Measurements from ENCODE around the gene PLA2G4D. TPM values are rescaled to one million over a fixed set of nuclear protein-coding genes. Genes with fewer than 3 reads are reported as not detected.
A peak's percentile ranks its signal among the peaks of the same experiment; 100 is the strongest.

The PLA2G4D gene
- total and polyA plus RNA-seq, 4 donors = 0.12 to 0.31 (median 0.15) TPM; not detected in 1

- no peaks in the 10 kb centered on the region for H3K36me3 ChIP-seq (ENCODE audit: control insufficient read depth in 4 of 4, insufficient read depth in 4 of 4, low read length in 4 of 4)
- peaks cover 0 to 5% (median 0%) of the 10 kb centered on the region in 4 donors for H3K9me3 ChIP-seq (ENCODE audit: control insufficient read depth in 4 of 4, insufficient read depth in 3 of 4, low read length in 3 of 4)
- no peak overlapping the region for H3K9ac ChIP-seq (ENCODE audit: insufficient read depth in 1 of 2, low read length in 2 of 2)
- no peak for TF ChIP-seq CTCF (IDR thresholded peaks at IDR 0.05; ENCODE audit: control extremely low read depth, extremely low read depth)
- ATAC-seq (ENCODE audit: insufficient read depth, low FRiP score) = no peak
- no peak overlapping the region for H3K27ac ChIP-seq (ENCODE audit: low read depth in 1 of 2, low read length in 1 of 2)
- DNase-seq = no peak
- no peak overlapping the region for H3K4me3 ChIP-seq
- H3K27me3 ChIP-seq (ENCODE audit: control insufficient read depth in 3 of 3, insufficient read depth in 3 of 3, low read length in 2 of 3) = no peaks in the 10 kb centered on the region
- 80 to 90% methylated on average over 9 of the region's 9 CpGs for WGBS, 2 donors
- peaks cover 0 to 4% (median 0%) of the 10 kb centered on the region in 5 donors for H3K4me1 ChIP-seq (ENCODE audit: control insufficient read depth in 5 of 5, insufficient read depth in 5 of 5, low read length in 5 of 5)
Measured at GRCh38 chr15:42036966-42037365, 57.4 kb downstream of the PLA2G4D start.

- H3K9me3 ChIP-seq (ENCODE audit: control insufficient read depth in 4 of 4, insufficient read depth in 3 of 4, low read length in 3 of 4) = peaks cover 0 to 6% (median 0%) of the 10 kb centered on the region in 4 donors
- 88 to 94% methylated on average over 45 of the region's 45 CpGs for WGBS, 2 donors
- no peak for ATAC-seq (ENCODE audit: insufficient read depth, low FRiP score)
- DNase-seq = no peak
- H3K4me3 ChIP-seq = no peak overlapping the region
- no peaks in the 10 kb centered on the region for H3K27me3 ChIP-seq (ENCODE audit: control insufficient read depth in 3 of 3, insufficient read depth in 3 of 3, low read length in 2 of 3)
- peaks cover 0 to 4% (median 0%) of the 10 kb centered on the region in 5 donors for H3K4me1 ChIP-seq (ENCODE audit: control insufficient read depth in 5 of 5, insufficient read depth in 5 of 5, low read length in 5 of 5)
- H3K36me3 ChIP-seq (ENCODE audit: control insufficient read depth in 4 of 4, insufficient read depth in 4 of 4, low read length in 4 of 4) = no peaks in the 10 kb centered on the region
- H3K9ac ChIP-seq (ENCODE audit: insufficient read depth in 1 of 2, low read length in 2 of 2) = no peak overlapping the region
- H3K27ac ChIP-seq (ENCODE audit: low read depth in 1 of 2, low read length in 1 of 2) = no peak overlapping the region
- TF ChIP-seq CTCF (IDR thresholded peaks at IDR 0.05; ENCODE audit: control extremely low read depth, extremely low read depth) = no peak
Measured at GRCh38 chr15:42036112-42036905, 58.1 kb downstream of the PLA2G4D start.

- peak overlapping the region in 1 of 2 donors; percentile 29 for H3K27ac ChIP-seq (ENCODE audit: low read depth in 1 of 2, low read length in 1 of 2)
- no peak overlapping the region for H3K4me3 ChIP-seq
- H3K9me3 ChIP-seq (ENCODE audit: control insufficient read depth in 4 of 4, insufficient read depth in 3 of 4, low read length in 3 of 4) = peaks cover 0 to 6% (median 0%) of the 10 kb centered on the region in 4 donors
- DNase-seq = no peak
- WGBS, 2 donors = 19 to 27% methylated on average over 3 of the region's 3 CpGs
- H3K27me3 ChIP-seq (ENCODE audit: control insufficient read depth in 3 of 3, insufficient read depth in 3 of 3, low read length in 2 of 3) = no peaks in the 10 kb centered on the region
- H3K4me1 ChIP-seq (ENCODE audit: control insufficient read depth in 5 of 5, insufficient read depth in 5 of 5, low read length in 5 of 5) = peaks cover 0 to 4% (median 0%) of the 10 kb centered on the region in 5 donors
- peak; percentile 49 for ATAC-seq (ENCODE audit: insufficient read depth, low FRiP score)
- H3K36me3 ChIP-seq (ENCODE audit: control insufficient read depth in 4 of 4, insufficient read depth in 4 of 4, low read length in 4 of 4) = no peaks in the 10 kb centered on the region
- TF ChIP-seq CTCF (IDR thresholded peaks at IDR 0.05; ENCODE audit: control extremely low read depth, extremely low read depth) = no peak
- no peak overlapping the region for H3K9ac ChIP-seq (ENCODE audit: insufficient read depth in 1 of 2, low read length in 2 of 2)
Measured at GRCh38 chr15:42035435-42035761, 59.0 kb downstream of the PLA2G4D start.

All from lung (tissue), 12 donors.